ENCODE measurements around the gene CXCR1.
"Not testable (repeated sequence)": the region's sequence is repeated elsewhere in the genome, so short reads cannot be mapped to it uniquely, and the experiment has no call there.

The CXCR1 gene
- total RNA-seq = 0 to 1.5 (median 0.65) reads per million in 18 experiments

DNA sequence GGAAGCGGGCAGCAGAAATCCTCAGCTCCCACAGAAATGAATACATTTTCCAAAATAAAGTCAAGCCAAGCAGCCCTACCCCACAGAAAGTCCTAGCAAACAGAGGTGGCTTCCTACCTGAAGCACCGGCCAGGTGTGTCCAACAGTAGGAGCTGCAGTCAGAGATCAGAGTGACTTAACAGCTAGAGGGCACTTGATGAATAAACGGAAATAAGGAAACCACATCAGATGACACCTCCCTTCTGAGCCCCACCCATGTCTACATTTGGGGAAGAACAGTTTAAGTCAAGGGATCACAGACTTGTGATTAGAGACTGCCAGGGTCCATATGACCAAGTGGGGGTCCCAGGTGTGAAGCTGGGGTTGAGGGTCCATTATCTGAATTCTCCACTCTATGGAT is at the start of gene CXCR1:
CXCR1 (minus strand) TSS at position 172 of the 400 bp plus-strand sequence. CDS start 1,751 bp downstream, outside the sequence.
- peak; percentile 77 to 78 for DNase-seq

DNA sequence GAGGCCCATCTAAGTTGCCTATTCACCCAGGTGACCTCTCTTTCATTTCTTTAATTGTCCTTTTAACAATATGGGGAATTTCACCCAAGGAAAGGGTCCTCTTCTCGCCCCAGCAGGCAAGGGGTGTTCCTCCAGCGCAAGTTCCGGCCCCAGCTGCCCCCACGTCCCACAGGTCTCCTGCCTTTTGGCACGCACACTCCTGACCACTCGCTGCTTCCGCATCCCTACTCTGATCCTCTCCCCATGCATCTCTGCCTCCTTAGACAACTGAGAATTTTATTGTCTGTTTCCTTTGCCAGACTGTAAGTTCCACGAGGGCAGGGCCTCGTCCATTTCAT is 49.5 kb upstream of the CXCR1 start:
- no peak for DNase-seq

DNA sequence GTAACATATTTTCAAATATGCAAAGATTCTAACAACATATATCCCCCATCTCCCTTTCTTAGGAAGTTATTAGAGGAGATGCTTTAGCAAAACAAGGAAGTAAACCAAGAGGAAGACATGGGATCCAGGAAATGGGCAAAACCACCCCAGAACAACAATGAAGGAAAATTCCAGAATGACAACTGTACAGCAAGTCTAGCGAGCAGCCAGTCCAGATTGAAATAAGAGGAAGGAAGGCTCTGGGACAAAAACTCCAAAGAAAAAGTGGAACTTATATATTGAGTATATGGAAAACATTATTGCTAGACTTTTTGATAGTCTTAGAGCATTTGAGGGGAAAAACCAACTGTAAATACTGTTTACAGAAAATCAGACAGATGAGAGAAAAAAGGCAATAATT is 47.4 kb upstream of the CXCR1 start:
- DNase-seq = no peak

DNA sequence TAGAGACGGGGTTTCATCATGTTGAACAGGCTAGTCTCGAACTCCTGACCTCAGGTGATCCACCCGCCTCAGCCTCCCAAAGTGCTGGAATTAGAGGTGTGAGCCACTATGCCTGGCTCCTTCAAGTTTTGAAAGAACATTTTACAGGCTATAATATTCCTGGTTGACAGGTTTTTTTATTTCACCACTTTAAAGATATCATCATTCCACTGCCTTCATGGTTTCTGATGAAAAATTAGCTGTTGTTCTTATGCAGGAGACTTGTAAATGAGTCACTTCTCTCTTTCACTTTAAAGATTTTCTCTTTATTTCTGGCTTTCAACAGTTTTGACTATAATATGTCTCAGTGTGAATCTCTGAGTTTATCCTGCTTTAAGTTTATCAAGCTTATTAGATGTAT is 42.3 kb upstream of the CXCR1 start:
- no peak for DNase-seq

DNA sequence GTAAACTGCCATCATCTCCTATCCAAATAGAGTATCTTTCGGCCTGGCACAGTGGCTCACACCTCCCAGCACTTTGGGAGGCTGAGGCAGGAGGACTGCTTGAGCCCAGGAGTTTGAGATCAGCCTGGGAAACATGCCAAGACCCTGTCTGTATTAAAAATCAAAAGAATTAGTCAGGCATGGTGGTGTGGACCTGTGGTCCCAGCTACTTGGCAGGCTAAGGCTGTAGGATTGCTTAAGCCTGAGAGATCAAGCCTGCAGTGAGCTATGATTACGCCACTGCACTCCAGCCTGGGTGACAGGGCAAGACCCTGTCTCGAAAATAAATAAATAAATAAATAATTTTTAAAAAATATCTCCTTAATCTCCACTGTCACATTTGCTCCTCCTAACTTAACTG is 35.5 kb upstream of the CXCR1 start:
- DNase-seq = no peak

DNA sequence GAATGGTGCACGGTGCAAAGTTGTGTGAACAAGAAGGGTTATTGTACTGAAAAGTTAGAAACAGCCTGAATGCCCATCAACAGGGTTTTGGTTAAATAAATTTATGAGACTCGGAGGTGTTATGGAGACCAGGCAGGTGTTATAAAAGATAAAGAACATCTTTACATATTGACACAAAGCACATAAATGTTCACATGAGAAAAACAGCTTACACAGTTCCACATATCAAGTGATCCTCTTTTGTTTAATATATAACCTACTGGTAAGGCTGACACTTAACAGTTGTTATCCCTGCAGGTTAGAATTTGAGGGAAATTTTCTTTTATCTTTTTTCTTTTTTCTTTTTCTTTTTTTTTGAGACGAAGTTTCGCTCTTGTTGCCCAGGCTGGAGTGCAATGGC is 30.2 kb upstream of the CXCR1 start:
- no peak for DNase-seq

DNA sequence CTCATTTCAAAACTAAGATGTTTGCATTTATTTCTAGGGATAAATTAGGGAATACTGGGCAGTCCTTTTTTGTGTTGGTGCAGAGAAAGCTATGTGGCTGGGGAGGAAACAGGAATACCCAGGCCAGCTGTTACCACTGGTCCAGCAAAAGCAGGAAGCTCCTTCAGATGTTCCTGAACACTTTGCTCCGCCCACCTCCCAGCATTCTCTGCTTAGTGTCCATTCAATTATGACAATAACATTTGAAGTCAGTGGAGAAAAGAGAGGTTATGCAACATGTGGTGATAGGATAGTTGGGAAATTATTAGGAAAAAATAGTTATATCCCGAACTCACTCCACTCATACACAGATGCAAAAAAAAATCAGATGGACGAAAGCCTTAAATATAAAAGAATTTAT is 28.1 kb upstream of the CXCR1 start:
- peak in 1 of 2 donors; percentile 22 for DNase-seq

DNA sequence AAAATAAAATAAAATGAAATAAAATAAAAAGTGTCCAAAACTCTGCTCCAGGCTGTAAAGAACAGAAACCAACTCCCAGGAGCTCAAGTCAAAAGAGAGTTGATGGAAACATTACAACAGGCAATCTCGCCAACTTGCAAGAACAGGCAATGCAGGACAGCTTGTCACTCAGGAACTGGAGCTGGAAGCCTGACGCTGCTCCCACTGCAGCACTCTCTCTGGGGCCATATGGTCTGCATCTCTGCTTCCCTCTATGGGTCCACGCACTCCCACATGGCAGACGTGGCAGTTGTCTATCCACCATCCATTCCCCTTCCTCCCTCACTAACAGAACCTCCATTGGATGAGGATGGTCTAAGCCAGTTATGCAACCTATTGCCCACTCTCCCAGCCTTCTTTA is 26.9 kb upstream of the CXCR1 start:
- DNase-seq = no peak

DNA sequence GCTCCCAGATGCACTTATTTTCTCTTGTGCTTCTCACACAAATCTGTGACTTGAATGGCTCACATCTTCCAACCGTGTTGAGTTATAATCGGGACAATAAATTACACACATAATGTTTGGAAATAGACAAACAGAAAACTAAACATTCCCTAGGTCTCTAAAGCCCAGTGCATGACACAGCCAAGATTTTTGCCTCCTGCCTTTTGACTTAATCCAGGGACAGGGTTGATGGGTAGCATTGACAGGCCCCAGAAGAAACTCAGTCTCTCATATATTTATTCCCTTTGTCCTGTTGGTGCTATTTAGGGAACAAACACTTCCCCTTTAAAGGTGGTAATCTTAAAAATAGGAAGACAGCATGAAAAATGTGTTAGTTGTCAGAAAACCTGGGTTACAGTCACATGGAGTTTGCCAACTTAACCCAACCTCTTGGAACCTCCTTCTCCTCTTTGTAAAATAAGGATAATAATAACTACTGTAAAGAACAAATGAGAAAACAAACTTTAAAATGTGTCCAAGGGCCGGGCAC is 26.2 kb upstream of the CXCR1 start:
- peak; percentile 21 to 31 for DNase-seq

DNA sequence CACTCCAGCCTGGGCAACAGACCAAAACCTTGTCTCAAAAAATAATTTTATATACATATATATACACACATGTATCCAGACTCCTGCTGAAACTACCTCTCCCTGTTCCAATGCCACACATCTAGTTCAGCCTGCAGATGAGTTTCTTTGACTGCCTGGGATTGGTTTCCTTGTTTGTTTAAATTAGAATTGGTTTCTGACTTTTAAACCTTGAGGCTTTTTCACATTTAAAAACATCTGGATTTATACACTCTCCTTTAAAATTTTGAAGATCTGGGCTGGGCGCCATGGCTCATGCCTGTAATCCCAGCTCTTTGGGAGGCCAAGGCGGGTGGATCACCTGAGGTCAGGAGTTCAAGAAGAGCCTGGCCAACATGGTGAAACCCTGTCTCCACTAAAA is 21.8 kb upstream of the CXCR1 start:
- DNase-seq = no peak

DNA sequence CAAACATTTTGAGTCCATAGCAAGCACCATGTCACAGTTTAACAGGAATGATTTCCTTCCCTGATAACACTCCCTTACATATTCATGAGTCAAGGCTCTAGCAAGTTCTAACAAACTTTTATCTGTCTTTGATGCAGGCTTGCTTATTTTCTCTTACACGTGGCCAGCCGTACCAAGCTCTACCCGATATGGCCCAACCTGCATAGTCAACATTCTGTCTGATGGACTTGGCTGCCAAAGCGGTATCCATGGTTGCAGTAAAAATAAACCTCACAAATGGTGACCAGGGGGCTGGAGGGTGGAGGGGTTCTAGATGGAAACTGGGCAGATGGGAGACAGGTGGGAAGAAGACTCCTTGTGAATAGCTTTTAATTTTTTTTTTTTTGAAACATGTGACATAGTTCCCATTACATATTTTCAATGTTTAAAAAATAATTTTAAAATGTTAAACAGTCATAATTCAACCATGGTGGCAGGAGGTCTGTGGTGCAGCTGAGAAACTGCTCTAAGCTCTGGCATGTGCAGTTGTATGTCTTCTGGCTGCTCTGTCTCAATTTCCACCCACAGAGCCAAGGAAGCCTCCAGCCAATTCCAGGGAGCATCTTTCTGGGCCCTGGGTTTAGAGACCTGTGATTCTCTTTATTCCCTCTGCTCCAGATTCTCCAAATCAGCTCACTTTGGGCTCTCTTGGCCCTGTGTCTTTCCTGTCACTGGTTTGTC is 20.7 kb upstream of the CXCR1 start:
- DNase-seq = no peak

DNA sequence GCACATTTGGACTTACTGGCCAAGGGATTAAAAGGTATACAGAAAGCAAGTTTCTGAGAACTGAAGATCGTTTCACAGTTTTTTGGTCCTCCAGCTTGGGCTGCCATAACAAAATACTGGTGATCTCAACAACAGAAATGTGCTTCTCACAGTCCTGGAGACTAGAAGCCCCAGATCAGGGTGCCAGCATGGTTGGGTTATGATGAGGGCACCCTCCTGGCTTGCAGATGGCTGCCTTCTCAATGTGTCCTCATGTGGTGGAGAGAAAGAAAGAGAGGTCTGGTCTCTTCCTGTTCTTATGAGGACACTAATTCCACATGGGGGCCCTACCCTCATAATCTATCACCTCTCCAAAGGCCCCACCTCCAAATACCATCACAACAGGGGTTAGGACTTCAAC is 20.1 kb upstream of the CXCR1 start:
- no peak for DNase-seq

DNA sequence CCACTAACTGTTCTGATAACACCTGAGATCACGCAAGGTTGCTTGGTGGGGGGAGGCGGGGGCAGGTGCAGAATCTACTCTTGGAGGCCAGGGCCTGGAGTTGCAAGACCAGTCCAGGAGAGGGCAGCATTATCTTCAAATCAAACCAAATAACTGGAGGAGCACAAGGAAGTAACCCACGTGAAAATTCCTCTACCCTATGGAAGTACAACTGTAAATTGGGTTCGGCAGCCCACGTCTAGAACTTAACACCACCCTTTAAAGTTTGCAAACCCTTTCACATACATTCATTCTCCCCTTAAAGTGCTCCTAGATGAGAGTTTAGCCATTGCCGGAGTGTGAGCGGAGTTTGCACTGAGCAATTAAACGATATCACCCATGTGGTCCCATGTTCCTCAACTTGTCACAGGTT is 19.6 kb upstream of the CXCR1 start:
- peak; percentile 74 to 83 for DNase-seq

DNA sequence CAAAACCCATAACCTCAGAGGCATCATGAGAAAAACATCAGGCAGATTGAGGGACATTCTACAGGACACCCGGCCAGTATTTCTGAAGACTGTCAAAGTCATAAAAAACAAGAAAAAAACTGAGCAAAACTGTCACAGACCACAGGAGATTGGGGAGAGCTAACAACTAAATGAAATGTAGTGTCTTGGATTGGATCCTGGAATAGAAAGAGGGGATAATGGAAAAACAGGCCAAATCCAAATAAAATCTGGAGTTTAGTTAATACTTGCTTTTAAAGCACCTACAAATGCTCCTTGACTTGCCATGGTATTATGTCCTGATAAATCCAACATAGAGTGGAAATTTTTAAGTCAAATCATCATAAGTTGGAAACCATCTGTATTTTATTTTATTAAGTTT is 17.6 kb upstream of the CXCR1 start:
- no peak for DNase-seq

DNA sequence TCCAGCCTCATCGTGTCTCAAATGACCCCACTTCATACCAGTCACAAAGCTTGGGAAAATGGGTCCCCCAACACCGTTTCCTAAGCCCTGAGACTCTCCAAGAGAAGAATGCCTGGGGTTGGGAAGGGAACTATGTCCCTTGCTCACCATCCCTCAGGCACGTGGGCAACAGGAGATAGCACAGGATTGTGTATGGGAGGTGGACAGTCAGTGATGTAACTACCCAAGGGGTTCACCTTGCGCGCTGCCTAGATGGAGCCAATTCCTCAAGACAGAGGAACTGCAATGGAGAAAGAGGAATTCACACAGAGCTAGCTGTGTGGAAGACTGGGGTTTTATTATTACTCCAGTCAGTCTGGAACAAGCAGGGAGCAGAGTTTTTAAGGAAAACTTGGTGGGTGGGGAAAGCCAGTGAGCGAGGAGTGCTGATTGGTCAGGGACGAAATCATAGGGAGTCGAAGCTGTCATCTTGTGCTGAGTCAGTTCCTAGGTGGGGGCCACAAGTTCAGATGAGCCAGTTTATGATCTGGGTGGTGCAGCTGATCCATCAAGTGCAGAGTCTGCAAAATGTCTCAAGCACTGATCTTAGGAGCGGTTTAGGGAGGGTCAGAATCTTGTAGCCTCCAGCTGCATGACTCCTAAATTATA is 13.8 kb upstream of the CXCR1 start:
- no peak for DNase-seq

DNA sequence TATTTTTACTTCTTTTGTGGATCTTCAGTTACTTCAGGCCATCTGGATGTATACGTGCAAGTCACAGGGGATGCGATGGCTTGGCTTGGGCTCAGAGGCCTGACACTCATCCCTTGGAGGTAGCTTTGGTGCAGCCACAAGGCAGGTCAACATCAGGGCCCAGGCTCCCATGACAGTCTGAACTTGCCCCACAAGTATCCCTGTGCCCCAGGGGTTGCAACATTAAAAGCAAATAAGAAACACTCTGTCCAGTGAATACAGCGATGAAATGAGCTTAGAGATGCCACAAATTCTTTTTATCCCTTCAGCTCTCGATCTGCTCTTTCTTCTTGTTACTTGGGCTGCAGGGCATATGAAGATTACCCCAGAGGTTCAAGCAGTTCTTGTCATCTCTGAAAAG is 13.0 kb upstream of the CXCR1 start:
- no peak for DNase-seq

DNA sequence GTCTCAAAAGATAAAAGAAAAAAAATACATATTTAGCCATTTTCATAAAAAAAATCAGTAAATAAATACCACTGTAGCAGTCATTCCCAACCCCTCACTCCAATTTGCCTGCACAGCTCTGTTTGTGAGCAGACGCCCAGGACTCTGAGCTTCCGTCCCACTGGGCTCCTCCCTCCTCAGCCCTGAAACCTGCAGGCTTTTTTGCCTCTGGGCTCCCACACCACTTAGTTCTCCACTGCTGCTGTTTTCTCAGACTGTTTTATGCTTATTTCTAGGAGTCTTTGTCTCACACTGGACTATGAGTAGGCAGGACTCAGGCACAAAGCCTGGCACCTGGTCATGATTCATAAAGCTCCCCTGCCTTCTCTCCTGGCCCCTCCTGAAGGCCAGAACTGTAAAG is 6.1 kb upstream of the CXCR1 start:
- no peak for DNase-seq

DNA sequence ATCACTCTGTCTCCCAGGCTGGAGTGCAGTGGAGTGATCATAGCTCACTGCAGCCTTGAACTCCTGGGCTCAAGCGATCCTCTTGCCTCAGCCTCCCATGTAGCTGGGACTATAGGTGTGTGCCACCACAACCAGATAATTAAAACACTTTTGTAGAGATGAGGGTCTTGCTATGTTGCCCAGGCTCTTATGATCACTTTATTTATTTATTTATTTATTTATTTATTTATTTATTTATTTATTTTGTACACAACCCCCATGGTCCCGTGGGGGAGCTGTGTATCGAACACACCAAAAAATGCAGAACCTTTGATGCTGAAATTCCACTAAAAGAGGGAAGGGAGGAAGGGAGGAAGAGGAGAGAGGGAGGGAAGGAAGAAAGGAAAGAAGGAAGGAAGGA is 5.0 kb upstream of the CXCR1 start:
- DNase-seq = not testable (repeated sequence)

DNA sequence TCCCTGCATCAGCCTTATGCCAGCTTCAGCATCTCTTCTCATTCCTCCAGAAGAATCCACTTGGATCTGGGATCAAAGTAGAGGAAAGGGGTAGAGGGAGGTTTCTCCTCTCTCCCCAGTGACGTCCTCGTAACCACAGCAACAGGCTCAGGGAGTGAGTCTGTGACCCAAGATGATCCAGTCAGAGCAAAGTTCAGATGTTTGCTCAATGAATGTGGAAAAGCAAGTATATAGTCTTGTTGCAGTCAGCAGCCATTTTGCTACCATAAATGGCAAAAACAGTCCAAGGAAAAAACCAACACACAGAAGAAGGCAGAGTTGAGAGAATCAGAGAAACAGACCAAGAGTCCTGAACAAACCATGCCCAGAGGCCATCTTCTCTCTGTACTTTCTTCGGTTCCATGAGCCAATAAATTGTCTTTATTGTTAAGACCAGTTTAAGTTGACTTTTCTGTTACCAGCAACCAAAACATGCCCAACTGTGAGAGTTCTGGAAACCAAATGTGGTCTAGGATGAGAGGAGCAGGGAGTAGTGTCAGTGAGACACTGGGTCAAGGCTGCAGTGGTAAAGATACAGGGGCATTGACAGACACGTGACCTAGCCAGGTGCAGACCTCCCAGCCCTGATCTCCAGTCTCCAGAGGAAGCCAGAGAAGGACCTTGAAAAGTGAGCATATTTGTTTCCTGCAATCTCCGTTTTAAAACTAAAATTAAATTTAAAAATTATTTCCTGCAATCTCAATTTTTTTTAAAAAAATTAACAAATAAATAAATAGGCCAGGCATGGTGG is 3.2 kb upstream of the CXCR1 start:
- DNase-seq = no peak

DNA sequence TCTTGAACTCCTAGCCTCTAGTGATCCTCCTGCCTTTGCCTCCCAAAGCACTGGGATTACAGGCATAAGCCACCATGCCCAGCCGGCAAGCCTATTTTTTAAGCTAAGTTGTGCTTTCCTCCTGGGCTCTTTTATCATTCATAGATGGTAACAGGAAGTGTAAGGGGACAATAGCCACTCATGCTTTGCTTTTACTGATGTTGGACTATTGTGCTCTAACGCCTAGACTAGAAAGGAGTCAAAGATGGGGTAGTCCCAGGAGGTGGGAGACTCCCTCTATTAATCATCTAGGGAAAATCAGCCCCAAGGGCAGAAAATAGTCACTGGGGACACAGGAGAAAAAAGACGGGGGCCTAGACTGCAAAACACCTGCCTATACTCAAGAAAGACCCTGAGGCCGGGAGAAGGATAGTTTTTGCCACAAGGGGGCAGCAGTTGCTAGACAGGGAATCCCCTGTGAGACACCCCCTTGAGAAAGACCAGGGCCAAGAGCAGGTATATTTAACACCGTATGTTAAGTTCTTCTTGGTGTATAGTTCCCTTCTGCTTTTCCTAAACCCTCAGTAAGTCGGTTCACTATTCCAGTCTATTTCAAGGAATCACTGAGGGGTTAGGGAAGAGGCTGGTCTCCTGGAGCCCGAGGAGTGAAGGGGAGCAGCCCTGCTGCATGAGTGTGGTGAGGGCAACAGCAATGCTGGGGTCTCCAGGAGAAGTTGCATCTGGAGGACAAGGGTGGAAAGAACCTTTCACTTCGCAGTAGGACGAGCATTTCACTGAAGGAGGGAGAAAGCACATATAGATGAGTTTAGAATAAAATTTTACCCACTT is 2.1 kb upstream of the CXCR1 start:
- DNase-seq = peak; percentile 4 to 30

DNA sequence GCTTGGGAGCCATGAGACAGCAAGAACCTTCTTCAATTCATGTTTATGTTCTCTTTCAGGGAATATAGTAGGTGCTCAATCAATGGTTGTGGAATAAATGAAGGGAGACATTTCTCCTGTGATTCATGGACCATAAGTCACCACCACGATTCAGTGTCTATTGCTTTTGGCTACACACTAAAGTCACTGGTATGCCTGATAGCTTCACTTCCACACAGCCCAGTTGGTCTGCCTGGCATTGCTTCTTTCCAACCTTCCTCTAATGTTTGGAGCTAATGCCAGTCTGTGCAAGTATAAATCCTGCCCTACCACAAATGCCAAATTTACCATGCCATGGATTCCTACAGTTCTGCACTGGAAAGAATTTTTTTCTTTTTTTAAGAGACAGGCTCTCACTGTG is 1.3 kb upstream of the CXCR1 start:
- DNase-seq = no peak

DNA sequence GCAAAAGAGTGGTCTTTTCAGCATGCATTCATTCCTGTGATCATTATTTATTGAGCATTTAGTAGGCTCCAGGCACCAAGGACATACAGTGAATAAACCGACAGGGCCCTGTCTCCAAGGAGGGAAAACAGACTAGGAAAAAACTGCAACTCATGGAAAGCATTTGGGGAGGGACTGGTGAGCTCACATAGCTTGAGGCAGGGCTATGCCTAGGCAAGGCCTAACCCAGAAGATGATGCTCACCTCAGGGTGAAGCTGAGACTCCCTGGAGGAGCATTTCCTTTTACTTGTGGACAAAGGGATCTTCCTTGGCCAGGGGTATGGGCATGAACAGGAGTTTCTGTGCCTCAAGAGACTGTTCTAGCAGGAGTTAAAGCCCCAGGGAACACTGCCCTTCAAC is 3.9 kb downstream of the CXCR1 start:
- no peak for DNase-seq

DNA sequence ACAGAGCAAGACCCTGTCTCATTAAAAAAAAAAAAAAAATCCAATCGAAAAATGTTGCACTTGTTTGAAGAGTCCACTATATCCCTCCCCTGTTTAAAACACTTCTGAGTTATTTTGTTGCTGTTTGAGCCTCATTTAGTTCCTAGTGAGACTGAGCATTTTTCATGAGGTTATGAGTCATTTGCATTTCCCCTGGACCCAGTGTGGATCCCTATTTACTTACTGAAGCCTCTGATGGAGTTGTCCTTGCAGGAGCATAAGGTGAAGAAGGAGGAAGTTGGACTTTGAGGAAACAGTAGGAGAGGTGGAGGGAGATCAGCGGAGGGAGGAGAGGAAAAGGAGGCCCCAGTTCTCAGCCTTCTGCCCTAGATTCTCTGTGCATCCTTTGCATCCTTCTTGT is 5.1 kb downstream of the CXCR1 start:
- DNase-seq = peak; percentile 63 to 81
